ENCODE results near the gene TARS2.
A peak's percentile ranks its signal among the peaks of the same experiment; 100 is the strongest.

TARS2 gene

DNA sequence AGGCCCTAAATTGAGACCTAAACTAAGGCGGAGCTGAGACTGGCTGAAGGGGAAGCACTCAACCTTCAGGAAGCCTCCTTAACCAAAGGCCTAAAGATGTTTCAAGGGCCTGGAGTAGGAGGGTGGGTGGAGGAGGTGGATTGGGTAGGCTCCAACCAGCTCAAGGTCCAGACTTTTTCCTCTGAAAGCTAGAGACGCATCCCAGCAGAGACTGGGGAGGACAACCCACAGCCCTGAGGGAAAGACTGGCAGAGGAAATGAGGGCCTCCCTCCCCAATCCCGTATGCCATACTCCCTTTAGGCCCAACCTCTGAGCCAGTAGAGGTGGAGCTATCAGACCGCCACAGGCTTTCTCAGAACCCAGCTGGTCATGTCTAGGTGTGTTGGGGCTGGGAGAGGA is 21.8 kb downstream of the TARS2 start:
- no peak for DNase-seq (ENCODE audit: low read depth in 2 of 2)

- no peak for DNase-seq (ENCODE audit: low read depth in 2 of 2)
Observed at GRCh38 chr1:150511551-150511950, 24.3 kb downstream of the TARS2 start.

GRCh38 chr1:150511985-150512660 is 24.9 kb downstream of the TARS2 start:
- DNase-seq (ENCODE audit: low read depth in 2 of 2), result no peak

DNA sequence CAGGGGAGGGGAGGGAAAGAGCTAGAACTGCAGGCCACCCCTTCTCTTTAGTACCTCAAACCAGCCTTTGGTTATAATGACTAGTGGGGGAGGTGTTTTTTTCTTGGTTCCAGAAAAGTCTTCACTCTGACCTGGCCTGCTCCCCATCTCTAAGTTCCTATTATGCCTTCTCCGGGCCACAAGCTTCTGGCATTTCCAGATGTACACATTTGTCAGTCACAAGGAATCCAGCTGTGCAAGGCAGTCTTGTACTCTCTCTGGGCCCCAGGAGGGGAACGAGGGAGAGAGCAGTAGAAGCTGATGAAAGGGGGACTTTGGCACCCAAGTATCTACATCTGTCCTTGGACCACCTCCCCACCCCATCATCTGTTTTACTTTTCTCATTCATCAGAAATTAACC is 25.6 kb downstream of the TARS2 start:
- DNase-seq (ENCODE audit: low read depth in 2 of 2), result no peak

GRCh38 chr1:150513351-150513791 is 26.2 kb downstream of the TARS2 start:
- DNase-seq (ENCODE audit: low read depth in 2 of 2), result no peak

DNA sequence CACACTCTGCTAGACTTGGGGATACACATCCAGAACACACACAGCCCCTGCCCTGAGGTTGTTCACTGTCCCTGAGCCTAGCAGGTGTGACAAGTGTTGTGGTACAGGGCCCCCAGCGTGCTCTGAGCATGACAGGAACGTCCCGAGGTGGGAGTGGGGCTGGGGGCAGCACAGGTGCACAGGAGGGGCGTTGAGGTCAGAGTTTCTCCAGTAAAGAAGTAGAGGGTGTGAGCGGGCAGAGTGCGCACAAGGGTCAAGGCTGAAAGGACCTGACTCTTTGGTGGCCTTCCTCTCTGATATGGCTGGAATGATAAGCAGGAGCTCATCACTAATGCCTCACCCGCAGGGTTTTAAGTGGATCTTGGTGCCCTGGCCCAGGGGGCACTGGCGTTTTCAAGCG is 27.0 kb downstream of the TARS2 start:
- no peak for DNase-seq (ENCODE audit: low read depth in 2 of 2)

DNA sequence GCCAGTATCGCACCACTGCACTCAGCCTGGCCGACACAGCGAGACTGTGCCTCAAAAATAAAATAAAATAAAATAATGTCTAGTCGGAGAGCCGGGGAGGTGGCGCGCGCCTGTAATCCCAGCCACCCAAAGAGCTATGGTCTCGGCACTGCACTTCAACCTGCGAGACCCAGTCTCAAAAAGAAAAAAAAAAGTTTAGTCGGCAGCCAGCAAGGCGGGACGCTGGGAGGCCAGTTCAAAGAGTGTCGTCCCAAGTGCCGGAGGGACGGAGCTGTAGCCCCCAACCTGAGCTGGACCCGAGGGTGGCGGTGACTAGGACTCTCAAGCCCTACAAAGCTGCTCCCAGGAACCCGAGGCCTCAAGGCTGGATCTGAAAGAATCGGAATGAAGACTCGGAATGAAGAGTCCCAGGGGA is 27.7 kb downstream of the TARS2 start:
- DNase-seq (ENCODE audit: low read depth in 2 of 2), result no peak

- peak; percentile 74 to 78 for DNase-seq (ENCODE audit: low read depth in 2 of 2)
Observed at GRCh38 chr1:150515328-150516049, 28.3 kb downstream of the TARS2 start, which contains the start of gene FALEC. Gene FALEC (plus strand): TSS chr1:150515752.

DNA sequence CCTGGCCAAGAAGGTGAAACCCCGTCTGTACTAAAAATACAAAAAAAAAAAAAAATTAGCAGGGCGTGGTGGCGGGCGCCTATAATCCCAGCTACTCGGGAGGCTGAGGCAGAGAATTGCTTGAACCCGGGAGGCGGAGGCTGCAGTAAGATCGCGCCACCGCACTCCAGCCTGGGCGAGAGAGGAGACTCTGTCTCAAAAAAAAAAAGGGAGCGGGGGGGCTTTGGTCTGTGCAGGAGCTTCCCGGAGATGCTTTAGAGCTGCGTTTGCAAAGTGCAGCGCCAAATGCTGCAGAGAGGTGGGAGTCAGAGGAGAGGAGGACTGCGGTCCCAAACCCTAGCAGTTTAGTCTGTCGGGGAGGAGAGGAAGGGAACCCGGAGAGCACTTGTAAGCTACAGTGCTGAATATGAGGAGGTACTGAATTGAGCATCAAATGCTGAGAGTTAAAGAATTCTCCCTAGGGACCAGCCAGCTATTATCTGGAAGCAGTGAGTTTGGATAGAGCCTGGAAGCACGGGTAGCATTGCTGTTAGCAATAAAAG is 28.9 kb downstream of the TARS2 start:
- DNase-seq (ENCODE audit: low read depth in 2 of 2), result no peak

GRCh38 chr1:150516616-150517015 is 29.4 kb downstream of the TARS2 start:
- no peak for DNase-seq (ENCODE audit: low read depth in 2 of 2)

DNA sequence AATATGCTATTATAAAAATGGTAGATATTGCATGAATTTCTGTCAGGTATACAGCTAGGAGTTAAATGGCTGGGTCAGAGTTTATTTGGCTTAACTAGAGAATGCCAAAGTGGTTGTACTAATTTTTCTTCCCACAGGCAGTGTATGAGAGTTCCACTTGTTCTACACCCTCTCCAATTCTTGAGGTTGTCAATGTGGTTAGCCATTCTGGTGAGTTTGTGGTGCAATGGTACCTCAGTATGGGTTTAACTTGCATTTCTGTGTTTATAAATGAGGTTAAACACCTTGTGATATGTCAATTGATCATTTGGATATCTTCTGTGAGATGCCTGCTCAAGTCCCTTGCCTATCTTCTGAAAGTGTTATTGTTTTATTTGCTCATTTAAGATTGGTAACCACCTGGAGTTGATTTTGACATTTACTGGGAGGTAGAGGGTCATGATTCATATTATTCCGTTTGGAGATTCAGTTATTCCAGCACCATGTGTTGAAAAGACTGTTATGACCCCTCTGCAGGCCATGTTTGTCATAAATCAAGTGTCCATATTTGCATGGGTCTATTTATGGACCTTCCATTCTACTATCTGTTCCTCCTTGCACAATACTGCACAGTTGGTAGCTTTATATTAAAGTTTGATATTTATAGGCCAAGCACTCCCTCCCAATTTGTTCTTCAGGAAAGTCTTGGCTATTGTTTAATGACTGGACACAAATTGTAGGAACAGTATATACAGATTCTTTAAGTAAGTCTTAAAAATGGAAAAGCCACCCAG is 34.2 kb downstream of the TARS2 start:
- no peak for DNase-seq (ENCODE audit: low read depth in 2 of 2)

DNA sequence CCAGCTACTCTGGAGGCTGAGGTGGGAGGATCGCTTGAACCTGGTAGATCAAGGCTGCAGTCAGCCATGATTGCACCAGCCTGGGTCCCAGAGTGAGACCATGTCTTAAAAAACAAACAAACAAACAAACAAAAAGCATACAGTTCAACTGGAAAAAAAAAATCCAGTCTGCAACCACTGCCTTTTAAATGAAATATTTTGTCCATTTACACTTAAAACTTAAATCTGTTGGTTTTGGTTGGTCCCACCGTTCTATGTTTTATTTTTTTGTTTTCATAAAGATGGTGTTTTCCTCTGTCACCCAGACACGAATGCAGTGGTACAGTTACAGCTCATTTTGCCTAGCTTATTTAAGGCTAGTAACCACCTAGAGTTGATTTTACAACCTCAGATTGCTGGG is 38.1 kb downstream of the TARS2 start:
- no peak for DNase-seq (ENCODE audit: low read depth in 2 of 2)

GRCh38 chr1:150528196-150528595 is 41.0 kb downstream of the TARS2 start:
- no peak for DNase-seq (ENCODE audit: low read depth in 2 of 2)

DNA sequence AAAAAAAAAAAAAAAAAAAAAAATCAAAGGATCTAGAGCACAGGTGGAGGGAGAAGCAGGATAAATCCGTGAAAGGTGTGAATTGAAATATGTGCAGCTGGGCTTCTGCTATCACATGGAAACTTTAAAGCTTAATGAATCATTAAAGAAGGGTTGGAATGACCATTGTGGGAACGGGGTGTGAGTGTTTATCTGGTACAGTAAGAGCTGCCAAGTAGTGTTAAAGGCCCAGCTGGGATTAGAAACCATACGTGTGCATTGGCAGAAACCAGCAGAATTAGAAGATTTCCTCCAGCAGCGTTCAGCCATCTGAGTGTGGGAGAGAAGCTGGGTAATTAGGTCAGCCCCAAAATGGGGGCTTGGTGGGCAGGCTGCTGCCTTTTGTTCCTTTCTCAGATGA is 41.8 kb downstream of the TARS2 start:
- no peak for DNase-seq (ENCODE audit: low read depth in 2 of 2)

DNA sequence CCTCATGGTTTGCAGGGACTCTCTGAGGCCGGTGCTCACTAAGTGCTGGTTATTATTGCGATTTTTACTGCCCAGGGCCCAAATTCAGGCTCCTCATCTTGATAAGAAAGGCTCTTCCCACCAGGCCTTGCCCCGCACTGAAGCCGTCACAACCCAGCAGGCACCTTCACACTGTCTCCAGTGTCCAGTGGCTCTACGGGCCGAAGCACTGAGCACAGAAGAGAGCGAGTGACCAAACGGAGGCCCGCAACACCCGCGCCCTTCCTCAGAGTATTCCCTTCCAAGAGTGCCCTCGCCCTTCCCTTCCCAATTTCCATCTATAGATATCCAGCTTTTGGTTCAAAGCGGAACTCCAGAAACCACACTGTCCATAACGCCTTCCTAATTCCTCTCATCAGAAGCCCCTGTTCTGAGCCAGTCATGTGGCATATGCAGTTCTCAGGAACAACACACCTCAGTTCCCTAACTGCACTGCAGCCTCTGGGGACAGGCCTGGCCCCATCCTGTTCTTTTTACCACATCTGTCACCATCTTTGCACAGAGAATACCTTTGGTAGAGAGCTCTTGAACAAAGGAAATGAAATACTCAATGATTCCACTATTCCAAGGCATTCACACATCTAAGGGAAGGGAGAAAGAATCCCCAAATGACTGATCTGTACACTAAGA is 43.4 kb downstream of the TARS2 start:
- no peak for DNase-seq (ENCODE audit: low read depth in 2 of 2)

DNA sequence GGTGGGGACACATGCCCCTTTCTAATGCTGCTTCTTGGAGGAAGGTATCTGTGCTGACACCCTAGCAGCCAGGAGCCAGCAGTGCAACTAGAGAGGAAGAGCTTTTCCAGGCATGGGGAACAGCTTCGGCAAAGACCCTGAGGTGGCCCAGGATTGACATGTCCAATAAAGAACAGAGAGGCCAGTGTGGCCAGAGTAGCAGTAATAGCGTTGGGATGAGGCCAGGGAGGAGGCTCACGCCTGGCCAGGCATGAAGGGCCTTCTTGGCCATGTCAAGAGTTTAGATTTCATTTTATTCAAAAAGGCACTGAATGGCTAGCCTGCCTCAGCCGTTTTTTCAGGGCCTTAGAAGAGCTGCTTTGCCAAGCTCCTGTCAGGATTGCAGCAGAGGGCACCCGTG is 45.6 kb downstream of the TARS2 start:
- no peak for DNase-seq (ENCODE audit: low read depth in 2 of 2)

- no peak for DNase-seq (ENCODE audit: low read depth in 2 of 2)
Observed at GRCh38 chr1:150534002-150534401, 46.8 kb downstream of the TARS2 start.

DNA sequence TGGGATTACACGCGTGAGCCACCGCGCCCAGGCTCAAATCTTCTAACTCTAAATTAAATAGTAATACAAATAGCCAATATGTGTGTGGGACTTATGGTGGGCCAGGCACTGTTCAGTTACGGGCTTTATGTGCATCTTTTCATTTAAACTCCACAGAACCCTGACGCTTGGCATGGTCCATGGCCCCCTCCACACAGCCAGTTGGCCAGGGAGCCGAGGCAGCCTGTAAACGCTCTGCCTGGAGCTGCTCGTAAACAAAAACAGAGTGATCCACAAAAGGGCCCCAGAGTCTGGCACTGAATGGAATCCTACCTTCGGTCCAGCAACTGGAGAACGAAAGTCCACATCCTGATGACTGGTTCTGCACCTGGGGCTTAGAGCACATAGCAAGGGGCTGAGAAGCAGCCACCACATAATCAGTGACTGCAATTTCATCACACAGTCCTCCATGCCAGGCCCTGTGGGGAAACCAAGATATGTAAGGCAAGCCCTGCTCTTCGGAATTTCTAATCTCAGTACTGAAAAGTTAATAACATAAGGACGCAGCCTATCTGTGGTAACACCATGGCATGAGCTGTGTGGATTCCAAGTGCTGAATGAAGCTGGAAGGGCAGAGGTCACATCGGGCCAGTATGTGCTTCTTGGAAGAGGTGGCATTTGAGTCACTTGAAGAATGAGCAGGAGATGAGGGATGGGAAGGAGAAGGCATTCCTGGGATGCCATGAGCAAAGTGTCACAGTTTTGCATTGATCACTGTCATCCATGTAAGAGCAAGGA is 48.5 kb downstream of the TARS2 start:
- DNase-seq (ENCODE audit: low read depth in 2 of 2), result no peak

DNA sequence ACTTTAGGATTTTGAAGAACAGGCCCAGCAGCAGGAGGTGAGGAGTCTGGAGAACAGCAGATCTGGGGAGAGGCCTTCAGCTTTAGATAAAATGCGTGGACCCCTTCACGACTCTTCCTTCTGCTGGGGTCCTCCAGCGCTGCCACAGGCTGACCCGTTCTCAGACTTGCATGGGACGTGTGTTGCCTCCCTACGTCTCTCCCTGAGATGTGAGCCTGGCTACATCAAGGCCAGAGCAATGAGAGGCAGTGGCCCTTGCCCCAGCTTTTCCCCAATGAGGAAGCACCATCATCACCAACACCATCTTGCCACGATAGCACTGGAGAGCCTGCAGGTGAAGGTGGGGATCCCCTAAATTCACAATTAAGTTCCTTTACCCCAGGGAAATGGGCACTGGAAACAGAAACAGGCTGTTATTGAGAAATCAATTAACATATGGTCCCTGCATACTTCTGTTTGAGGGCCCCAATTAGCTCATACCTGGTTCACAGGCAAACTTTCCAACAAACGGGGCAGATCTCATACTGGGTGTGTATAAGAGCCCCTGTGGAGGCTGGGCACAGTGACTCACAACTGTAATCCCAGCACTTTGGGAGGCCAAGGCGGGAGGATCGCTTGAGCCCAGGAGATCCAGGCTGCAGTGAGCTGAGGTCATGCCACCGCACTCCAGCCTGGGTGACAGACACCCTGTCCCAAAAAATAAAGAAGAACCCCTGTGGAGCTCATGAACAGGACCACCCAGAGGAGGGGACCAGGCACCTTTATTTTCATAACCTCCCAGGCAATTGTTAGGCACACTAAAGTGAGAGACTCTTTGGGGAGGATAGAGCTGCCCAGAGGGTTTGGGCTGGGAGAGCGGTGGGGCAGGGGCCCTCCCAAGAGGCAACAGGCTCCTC is 49.9 kb downstream of the TARS2 start:
- DNase-seq (ENCODE audit: low read depth in 2 of 2), result no peak

Data from stimulated activated CD4-positive, alpha-beta T cell treated with anti-CD3 and anti-CD28 coated beads, Interleukin-1b, Interleukin-23, amount 100 ng/mL, for 1 hour (primary cell).